Measurements from ENCODE around the gene THYN1. TPM values are rescaled to one million over a fixed set of nuclear protein-coding genes. Genes with fewer than 3 reads are reported as not detected.

The THYN1 gene
- total RNA-seq, 1 experiment from 2014 or later: 33.6 TPM

- Histone ChIP-seq H3K27me3 (ENCODE audit: control insufficient read depth, insufficient read depth, low read length) (peaks cover 46% of the 10 kb centered on the region), H3K4me1 (ENCODE audit: control insufficient read depth, insufficient read depth, low read length) (0 out of 2 replicates have a peak, but pooled peaks cover 2% of the 10 kb centered on the region), H3K9me3 (ENCODE audit: control insufficient read depth, insufficient read depth, low read depth, low read length) (no peaks in the 10 kb centered on the region), H3K36me3 (ENCODE audit: control insufficient read depth, insufficient read depth, low read length) (no peaks in the 10 kb centered on the region), H3K4me3 (ENCODE audit: low read depth in 2 of 2, low read length in 2 of 2) (peak within 1 kb of the TSS; percentile 30 to 43), H3K27ac (ENCODE audit: low read length) (no peak within 1 kb of the TSS)
- ChIA-PET CTCF (interaction anchor here (0.6 kb wide), 1 partner anchor 17 kb away, joined by 3 read pairs; no protein-coding TSS in a partner anchor), POLR2A (no interaction called here)
- no TSS peak for BruUV-seq (replicated peaks)
- DNase-seq (ENCODE audit: low read depth, low spot score): no peak
- ATAC-seq: peak; percentile 76
- intact Hi-C loops (cut with micrococcal nuclease; ENCODE audit: unreplicated experiment) (no loop called here), in situ Hi-C loops (cut with HindIII; ENCODE audit: low pct_unique_long_range_greater_than_20kb, low sequenced_read_pairs) (no loop called here)
- TF ChIP-seq, protein P1, sequence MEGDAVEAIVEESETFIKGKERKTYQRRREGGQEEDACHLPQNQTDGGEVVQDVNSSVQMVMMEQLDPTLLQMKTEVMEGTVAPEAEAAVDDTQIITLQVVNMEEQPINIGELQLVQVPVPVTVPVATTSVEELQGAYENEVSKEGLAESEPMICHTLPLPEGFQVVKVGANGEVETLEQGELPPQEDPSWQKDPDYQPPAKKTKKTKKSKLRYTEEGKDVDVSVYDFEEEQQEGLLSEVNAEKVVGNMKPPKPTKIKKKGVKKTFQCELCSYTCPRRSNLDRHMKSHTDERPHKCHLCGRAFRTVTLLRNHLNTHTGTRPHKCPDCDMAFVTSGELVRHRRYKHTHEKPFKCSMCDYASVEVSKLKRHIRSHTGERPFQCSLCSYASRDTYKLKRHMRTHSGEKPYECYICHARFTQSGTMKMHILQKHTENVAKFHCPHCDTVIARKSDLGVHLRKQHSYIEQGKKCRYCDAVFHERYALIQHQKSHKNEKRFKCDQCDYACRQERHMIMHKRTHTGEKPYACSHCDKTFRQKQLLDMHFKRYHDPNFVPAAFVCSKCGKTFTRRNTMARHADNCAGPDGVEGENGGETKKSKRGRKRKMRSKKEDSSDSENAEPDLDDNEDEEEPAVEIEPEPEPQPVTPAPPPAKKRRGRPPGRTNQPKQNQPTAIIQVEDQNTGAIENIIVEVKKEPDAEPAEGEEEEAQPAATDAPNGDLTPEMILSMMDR (IDR thresholded peaks at IDR 0.05): no peak; the same call in 1 of the 2 replicates
- TF ChIP-seq POLR2AphosphoS5 (IDR thresholded peaks at IDR 0.05; ENCODE audit: low read depth, low read length) (no peak), TCF7L2 (IDR thresholded peaks at IDR 0.05; ENCODE audit: low read depth, low read length) (no peak), SIN3A (IDR thresholded peaks at IDR 0.05; ENCODE audit: borderline replicate concordance, insufficient read depth, low read depth, low read length) (no peak), REST (IDR thresholded peaks at IDR 0.05; ENCODE audit: insufficient read depth in 1 of 2, low read depth in 2 of 2, low read length in 1 of 2) (no peak)
Observed at GRCh38 chr11:134275534-134276395, 22.6 kb upstream of the THYN1 start, which contains the start of gene GLB1L3. Gene GLB1L3 (plus strand): TSS chr11:134276379. CDS start chr11:134276741, 362 bp downstream.

GRCh38 chr11:134275188-134275533 is 22.0 kb upstream of the THYN1 start:
- intact Hi-C loops (cut with micrococcal nuclease; ENCODE audit: unreplicated experiment): no loop called here
- Histone ChIP-seq H3K27ac (ENCODE audit: low read length) (no peak overlapping the region), H3K4me1 (ENCODE audit: control insufficient read depth, insufficient read depth, low read length) (0 out of 2 replicates have a peak, but pooled peaks cover 2% of the 10 kb centered on the region), H3K4me3 (ENCODE audit: low read depth in 2 of 2, low read length in 2 of 2) (no peak overlapping the region), H3K9me3 (ENCODE audit: control insufficient read depth, insufficient read depth, low read depth, low read length) (no peaks in the 10 kb centered on the region), H3K36me3 (ENCODE audit: control insufficient read depth, insufficient read depth, low read length) (no peaks in the 10 kb centered on the region), H3K27me3 (ENCODE audit: control insufficient read depth, insufficient read depth, low read length) (peaks cover 46% of the 10 kb centered on the region)
- in situ Hi-C loops (cut with HindIII; ENCODE audit: low pct_unique_long_range_greater_than_20kb, low sequenced_read_pairs): no loop called here
- ATAC-seq (no peak), DNase-seq (ENCODE audit: low read depth, low spot score) (no peak)
- CTCF ChIA-PET: no interaction called here
- BruUV-seq (replicated peaks): no TSS peak
- POLR2A ChIA-PET: no interaction called here
- TF ChIP-seq POLR2AphosphoS5 (IDR thresholded peaks at IDR 0.05; ENCODE audit: low read depth, low read length): no peak
- TF ChIP-seq, protein P1 (IDR thresholded peaks at IDR 0.05): no peak
- TF ChIP-seq REST (IDR thresholded peaks at IDR 0.05; ENCODE audit: insufficient read depth in 1 of 2, low read depth in 2 of 2, low read length in 1 of 2): no peak
- TF ChIP-seq SIN3A (IDR thresholded peaks at IDR 0.05; ENCODE audit: borderline replicate concordance, insufficient read depth, low read depth, low read length): no peak
- TF ChIP-seq TCF7L2 (IDR thresholded peaks at IDR 0.05; ENCODE audit: low read depth, low read length): no peak

All from Panc1 (cell line).